Daoy (cell line): ENCODE data around the gene SLC29A3. TPM values are rescaled to one million over a fixed set of nuclear protein-coding genes. Genes with fewer than 3 reads are reported as not detected.

Experiments used
- DNase-seq: peaks from one replicate; pipeline ENCODE4 v3.0.0-alpha.2; 2015; ENCODE audit warnings: low read depth
- total RNA-seq: library from RNA; depleted of rRNA; stranded (reverse); fragments of >200 nt; shearing (Covaris generic); gene quantifications from 2 replicates; pipeline ENCODE4 v1.2.3, GENCODE V29; 2014

The SLC29A3 gene
- total RNA-seq, 1 experiment from 2014 or later = 0.63 TPM

DNA sequence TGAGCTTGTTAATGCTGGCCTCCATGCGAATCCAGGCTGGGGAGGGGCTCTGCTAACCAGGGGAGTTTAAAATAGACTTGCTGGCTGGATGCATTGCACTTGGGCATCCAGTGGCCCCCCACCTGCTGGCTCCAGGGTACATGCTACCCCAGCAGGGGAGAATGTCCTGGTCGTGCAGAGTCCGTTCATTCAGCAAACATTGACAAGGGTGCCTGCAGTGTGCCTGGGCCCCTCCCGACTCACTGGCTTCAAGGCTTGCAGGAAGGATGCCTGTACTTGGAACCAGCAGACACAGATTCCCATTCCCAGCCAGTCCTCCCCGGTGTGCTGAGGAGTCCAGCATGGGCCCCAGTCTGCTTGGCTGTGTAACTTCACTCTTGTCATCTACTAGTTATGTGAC, 1.5 kb downstream of the SLC29A3 start:
- no peak for DNase-seq

GRCh38 chr10:71321386-71321785, 2.3 kb downstream of the SLC29A3 start:
- DNase-seq = no peak

- DNase-seq = peak; percentile 17
These were observed 4.3 kb downstream of the SLC29A3 start for GRCh38 chr10:71323407-71323806.

DNA sequence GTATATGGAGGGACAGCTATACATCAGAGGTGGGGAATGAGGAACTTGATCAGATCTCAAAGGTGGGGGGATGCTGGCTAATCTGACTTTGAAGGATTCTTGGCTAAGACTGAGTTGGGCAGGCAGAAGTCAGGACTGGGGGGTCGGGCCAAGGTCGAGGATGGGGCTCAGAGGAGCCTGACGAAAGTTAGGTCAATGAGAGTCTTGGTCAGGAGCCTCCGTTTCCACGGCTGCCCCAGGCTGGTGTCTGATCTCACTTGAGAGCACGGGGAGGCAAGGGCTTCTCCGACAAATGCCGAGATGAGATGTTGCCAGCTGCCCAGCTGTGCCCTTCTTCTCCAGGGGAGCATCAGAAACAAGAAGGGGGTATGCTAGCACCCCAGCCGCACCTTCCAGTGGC, 5.7 kb downstream of the SLC29A3 start:
- no peak for DNase-seq

DNA sequence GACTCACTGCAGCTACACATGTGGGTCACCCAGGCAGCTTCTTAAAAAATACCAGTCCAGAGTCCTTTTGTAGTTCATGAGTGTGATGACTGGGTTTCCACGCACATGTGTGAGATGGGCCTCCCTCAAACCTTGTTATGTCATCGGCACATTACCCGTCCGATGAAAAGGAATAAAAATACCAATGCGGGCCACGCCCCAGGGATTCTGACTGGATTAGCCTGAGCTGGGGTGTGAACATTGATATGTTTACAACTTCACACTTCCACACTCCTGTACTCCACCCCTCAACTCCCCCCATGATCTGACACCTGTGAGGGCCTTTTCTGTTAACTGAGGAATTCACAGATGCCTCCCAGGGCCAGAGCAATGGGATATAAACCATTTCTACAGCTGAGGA, 6.2 kb downstream of the SLC29A3 start:
- DNase-seq = no peak

DNA sequence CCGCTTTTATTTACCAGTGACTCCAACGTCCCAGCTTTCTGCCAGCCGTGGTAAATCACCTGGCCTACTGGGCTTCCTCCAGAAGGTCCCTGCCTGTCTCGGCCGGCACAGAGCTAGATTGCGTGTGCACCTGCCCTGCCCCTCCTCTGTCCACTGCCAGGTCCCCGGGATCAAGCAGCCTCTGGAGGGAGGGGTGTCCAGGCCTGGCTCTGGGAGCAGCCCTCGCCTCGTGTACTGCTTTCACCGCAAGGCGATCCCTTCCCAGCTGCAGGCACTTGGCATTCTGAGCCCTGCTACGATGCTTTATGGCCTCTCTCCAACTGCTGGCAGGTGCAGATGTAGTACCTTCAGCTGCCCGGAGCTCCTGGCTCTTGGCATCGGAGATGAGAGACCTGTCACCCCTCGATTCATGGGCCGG, 7.4 kb downstream of the SLC29A3 start:
- DNase-seq = no peak

GRCh38 chr10:71330789-71331404, 11.8 kb downstream of the SLC29A3 start:
- no peak for DNase-seq

- DNase-seq = no peak
These were observed 12.7 kb downstream of the SLC29A3 start for GRCh38 chr10:71331736-71332135.

- no peak for DNase-seq
These were observed 13.4 kb downstream of the SLC29A3 start for GRCh38 chr10:71332466-71332865.

- no peak for DNase-seq
These were observed 14.2 kb downstream of the SLC29A3 start for GRCh38 chr10:71333129-71333887.

GRCh38 chr10:71334221-71334791, 15.2 kb downstream of the SLC29A3 start:
- DNase-seq = no peak

DNA sequence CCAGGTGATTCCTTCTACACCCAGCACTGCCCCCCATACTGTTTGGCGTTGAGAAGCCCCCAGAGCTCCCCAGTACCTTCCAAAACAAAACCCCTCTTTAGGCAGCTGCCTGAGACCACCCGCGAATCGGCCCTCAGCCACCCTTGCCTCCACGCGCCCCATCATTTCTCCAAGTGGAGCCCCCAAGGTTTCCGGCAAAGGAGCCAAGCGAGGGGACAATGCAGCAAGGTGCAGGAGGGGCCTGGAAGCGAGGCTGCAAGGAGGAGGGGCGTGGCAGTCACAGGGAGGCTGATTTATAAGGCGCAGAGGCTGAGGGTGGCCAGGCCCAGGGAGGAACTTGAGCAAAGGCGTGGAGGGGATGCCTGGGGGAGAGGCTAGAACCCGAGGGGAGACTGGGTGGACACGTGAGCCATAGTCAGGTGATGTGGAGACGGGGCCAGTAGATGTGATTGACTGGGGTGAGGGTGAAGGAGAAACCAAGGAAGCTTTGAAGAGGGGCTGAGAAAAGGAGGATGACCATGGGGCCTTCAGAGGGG, 16.2 kb downstream of the SLC29A3 start:
- no peak for DNase-seq

DNA sequence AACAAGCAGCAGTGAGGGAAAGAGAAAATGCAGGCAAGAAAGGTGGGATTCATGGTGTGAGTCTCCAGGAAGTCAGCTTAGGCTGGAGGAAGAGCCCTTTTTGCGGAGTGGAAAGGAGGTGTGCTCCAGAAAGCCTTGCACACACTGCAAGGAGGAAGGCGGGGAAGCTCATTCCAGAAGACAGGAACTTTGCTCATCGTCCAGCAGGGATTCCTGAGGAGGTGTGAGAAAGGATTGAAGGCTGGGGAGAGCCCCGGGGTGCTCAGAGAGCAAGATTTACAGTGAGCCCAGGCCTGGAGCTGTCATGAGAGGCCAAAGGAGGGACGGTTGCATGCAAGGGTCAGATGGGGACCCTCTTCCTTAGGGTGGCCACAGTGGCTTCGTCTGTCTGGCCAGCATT, 17.6 kb downstream of the SLC29A3 start:
- no peak for DNase-seq

DNA sequence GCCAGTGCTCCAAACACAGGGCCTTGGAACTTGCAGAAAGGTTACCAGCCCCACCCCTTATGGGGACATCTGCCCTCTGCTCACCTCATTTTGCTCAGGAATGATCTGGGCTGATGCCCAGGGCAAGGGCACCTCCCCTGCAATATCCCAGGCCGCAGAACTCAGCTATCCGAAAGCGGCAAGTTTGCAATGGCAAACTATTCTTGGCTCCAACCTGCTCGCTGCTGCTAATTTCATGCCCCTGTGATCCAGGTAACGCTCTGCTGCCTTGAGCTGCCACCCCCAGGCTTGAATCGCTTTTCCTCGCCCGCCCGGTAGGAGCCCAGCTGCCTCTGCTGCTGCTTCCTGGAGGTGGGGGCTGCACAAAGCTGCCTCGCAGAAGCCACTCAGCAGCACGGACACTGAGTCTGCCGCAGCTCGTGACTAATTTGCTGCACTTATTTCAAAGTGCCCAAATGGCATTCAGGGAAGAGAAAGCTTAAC, 18.2 kb downstream of the SLC29A3 start:
- DNase-seq = no peak

GRCh38 chr10:71338728-71339495, 19.9 kb downstream of the SLC29A3 start:
- no peak for DNase-seq

DNA sequence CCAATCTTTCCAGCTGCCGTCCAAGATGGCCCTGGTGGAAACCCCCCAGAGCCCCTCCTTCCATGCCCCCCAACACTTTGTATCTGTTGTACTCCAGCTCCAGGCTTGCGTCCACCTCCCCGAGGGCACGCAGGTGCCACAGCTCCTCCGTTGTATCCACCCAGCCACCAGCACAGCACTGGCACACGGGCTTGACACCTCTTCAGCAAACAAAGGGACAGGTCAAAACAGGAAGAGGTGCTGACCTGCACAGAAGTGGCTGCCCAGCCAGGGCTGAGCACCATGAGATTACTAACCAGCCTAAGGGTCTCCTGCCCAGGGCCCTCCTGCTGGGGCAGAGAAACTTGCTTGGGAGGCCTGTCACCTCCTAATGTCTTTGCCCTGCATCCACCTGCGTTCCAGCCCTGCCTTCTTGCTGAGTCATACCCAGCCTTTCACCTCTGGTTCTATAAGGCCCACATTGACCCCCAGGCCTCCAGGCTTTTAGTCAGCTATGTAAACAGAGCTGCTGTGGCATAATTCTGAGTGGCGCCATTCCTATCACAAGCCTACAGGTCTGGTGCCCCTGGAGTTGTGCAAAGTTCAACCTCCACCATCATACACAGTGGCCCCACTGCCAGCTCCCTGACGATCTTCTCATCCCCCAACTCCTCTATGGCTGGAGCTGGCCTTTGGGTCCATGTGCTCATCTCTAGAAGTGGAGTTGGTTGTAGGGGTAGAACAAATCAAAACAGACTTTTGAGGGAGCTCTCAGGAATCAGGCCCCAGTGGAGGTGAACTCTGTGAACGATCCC, 20.9 kb downstream of the SLC29A3 start:
- DNase-seq = peak; percentile 63

DNA sequence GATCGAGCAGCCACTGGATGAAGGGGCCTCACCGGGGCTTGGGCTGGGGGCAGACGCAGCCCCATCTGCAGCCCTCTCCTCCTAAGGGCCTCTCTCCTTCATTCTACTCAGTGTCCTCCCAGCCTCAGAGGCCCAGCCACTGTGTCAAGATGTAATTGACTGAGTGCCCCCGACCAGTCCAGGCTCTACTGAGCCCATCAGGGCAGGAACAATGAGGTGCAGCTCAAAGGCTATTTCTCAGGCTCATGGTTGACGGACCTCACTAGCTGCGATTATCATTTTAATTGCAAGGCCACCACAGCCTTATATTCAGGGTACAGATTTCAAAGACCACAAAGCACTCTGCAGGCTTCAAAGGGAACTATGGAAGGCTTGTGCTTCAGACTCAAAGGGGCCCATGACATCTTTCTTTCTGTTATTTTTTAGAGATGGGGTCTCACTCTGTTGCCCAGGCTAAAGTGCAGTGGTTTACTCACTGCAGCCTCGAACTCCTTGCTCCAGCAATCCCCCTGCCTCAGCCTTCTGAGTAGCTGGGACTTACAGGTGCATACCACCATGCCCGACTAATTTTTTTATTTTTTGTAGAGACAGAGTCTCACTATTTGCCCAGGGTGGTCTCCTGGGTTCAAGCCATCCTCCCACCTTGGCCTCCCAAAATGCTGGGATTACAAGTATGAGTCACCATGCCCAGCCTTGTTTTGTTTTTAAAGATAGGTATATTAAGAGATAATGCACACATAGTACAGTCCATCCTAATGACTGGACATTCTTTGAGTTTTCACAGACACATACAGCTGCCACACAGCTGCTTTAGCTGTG, 23.7 kb downstream of the SLC29A3 start:
- DNase-seq = no peak

- no peak for DNase-seq
These were observed 24.3 kb downstream of the SLC29A3 start for GRCh38 chr10:71343392-71343773.

DNA sequence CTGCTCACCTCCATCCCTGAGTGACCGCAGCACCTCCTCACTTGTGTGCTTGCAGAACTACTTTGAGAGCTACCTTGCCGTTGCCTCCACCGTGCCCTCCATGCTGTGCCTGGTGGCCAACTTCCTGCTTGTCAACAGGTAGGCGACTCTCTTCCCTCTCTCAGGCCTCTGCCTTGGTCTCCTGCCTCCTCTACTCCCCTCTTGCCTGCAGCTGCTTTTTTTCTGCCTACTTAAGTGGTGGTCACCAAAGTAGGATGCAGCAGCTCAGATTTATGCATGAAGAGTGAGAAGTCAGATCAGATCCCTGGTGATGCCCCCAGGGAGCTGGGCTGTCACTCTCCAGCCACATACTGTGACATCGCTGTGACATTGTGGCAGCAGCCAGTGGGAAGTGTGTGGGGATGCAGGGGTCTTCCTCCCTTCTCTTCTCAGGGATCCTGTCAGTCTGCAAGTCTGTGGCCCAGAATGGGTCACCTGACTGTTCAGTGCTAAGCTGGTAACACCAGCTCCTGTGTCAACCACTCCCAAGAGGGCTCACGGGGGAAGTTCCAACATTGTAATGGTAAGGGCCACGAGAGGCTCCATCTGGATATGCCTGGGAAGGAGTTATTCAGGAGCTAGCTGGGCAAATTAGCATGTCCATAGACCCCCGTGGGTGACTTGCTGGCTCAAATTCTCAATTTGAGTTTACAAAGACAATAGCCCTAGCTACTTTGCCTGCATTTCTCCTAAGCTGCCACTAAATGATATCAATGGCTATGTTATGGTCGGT, 25.3 kb downstream of the SLC29A3 start:
- no peak for DNase-seq
